ENCODE results near the gene NOD2. TPM values are rescaled to one million over a fixed set of nuclear protein-coding genes. Genes with fewer than 3 reads are reported as not detected.

The NOD2 gene
- total and polyA plus RNA-seq, 4 donors = 0.79 to 1.2 (median 0.83) TPM

DNA sequence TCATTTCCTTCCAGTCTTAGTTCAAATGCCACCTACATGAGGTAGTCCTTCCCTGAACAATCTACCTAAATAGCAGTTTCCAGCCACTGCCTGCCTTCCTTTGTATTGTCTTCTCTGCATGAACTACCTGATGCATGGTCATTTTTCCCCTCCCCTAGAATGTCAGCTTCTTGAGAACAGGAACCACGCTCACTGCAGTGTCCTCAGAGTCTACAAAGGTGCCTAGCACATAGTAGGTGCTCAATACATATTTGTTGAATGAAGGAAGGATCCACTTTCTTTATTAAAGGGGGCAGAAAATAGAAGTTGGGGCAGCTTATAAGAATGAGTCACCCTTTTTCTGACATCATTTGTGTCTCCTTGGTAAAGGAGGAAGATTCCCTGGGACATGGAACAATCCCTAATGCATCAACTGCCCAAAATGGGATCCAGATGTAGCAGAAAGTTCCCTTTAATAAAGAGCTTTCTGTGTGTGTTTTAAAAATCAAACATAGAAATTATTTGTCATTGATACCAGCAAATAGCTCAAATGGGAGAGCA is 44.1 kb downstream of the NOD2 start:
- peaks cover 2% of the 10 kb centered on the region for H3K27me3 ChIP-seq (ENCODE audit: control insufficient read depth, insufficient read depth, low read length)
- WGBS (ENCODE audit: insufficient coverage) = no CpG with 5 or more reads among the region's 1 CpG
- H3K9me3 ChIP-seq (ENCODE audit: control insufficient read depth, insufficient read depth, low read length) = no peaks in the 10 kb centered on the region
- no peaks in the 10 kb centered on the region for H3K36me3 ChIP-seq (ENCODE audit: control insufficient read depth, insufficient read depth, low read length)
- peaks cover 6% of the 10 kb centered on the region for H3K4me1 ChIP-seq (ENCODE audit: control insufficient read depth, insufficient read depth, low read length)
- H3K27ac ChIP-seq (ENCODE audit: low read depth, low read length) = no peak overlapping the region
- no peak for DNase-seq (ENCODE audit: low read depth in 4 of 6, low spot score in 6 of 6)
- H3K4me3 ChIP-seq (ENCODE audit: low read depth, low read length) = no peak overlapping the region

DNA sequence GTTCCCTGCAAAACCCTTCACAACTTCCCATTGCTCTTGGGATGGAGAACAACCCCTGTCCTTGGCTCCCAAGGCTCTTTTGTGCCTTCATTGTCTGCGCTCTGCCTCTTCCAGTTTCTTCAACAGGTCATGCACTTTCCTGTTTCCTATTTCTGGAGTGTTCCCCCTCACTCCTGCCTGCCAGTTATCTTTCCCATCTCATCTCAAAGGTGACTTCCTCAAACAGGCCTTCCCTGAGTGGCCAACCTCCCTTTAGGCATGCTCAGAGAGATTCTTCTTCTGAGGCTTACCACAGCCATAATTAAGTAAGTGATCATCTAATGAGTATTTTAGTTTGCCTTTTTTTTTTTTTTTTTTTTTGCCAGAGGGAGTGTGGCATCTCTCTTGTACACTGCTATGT is 45.6 kb downstream of the NOD2 start:
- no peak for DNase-seq (ENCODE audit: low read depth in 4 of 6, low spot score in 6 of 6)
- Histone ChIP-seq H3K9me3 (ENCODE audit: control insufficient read depth, insufficient read depth, low read length) (no peaks in the 10 kb centered on the region), H3K4me1 (ENCODE audit: control insufficient read depth, insufficient read depth, low read length) (peaks cover 10% of the 10 kb centered on the region), H3K4me3 (ENCODE audit: low read depth, low read length) (no peak overlapping the region), H3K36me3 (ENCODE audit: control insufficient read depth, insufficient read depth, low read length) (no peaks in the 10 kb centered on the region), H3K27me3 (ENCODE audit: control insufficient read depth, insufficient read depth, low read length) (peaks cover 2% of the 10 kb centered on the region), H3K27ac (ENCODE audit: low read depth, low read length) (no peak overlapping the region)
- WGBS (ENCODE audit: insufficient coverage) = 92% methylated on average over 1 of the region's 1 CpG

DNA sequence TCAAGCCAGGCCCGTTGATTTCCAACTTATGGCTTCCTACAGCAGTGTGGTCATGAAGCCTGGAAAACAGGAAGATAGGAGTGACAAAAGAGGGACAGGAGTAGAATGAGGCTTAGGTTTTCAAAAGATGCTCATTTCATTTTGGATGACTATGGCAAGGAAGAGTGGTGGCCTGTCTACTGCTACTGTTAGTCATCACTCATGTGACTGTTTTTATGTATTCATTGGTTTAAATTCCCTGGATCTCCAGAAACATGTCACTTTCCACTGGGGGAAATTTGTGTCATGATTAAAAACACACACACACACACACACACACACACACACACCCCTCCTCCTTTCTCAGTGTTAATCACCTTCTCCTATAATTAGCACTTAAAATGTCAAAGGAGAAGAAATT is 47.3 kb downstream of the NOD2 start:
- Histone ChIP-seq H3K36me3 (ENCODE audit: control insufficient read depth, insufficient read depth, low read length) (no peaks in the 10 kb centered on the region), H3K4me1 (ENCODE audit: control insufficient read depth, insufficient read depth, low read length) (peaks cover 10% of the 10 kb centered on the region), H3K27me3 (ENCODE audit: control insufficient read depth, insufficient read depth, low read length) (peaks cover 2% of the 10 kb centered on the region), H3K4me3 (ENCODE audit: low read depth, low read length) (no peak overlapping the region), H3K9me3 (ENCODE audit: control insufficient read depth, insufficient read depth, low read length) (no peaks in the 10 kb centered on the region), H3K27ac (ENCODE audit: low read depth, low read length) (no peak overlapping the region)
- WGBS (ENCODE audit: insufficient coverage) = 100% methylated on average over 1 of the region's 1 CpG
- no peak for DNase-seq (ENCODE audit: low read depth in 4 of 6, low spot score in 6 of 6)

DNA sequence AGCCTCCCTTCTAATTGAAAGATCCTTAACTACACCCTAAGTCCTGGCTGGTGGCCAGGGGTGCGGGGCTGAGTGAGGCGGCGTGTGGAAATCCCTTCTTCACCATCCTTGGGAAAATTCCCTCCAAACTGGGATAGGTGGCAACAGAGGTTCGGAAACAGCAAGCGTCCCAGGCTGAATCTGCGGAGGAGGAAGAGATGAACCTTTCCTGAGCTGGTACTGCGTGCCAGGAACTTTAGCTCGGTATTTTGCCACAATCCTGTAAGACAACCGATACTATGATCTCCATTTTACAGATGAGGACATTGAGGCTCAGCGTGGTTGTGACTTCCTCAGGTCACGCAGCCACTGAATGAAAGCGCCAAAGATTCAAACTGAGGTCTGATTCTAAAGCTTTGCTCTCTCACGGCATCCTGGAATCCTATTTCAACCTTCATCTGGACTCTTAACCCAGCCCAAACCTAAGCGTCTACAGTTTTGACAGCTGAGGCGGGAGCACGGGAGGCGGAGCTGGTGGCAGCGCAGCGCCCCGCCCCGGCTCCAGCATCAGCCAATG is 47.9 kb downstream of the NOD2 start:
- Histone ChIP-seq H3K27me3 (ENCODE audit: control insufficient read depth, insufficient read depth, low read length) (peaks cover 2% of the 10 kb centered on the region), H3K27ac (ENCODE audit: low read depth, low read length) (peak overlapping the region; percentile 60), H3K4me3 (ENCODE audit: low read depth, low read length) (peak overlapping the region; percentile 45), H3K9me3 (ENCODE audit: control insufficient read depth, insufficient read depth, low read length) (no peaks in the 10 kb centered on the region), H3K36me3 (ENCODE audit: control insufficient read depth, insufficient read depth, low read length) (no peaks in the 10 kb centered on the region), H3K4me1 (ENCODE audit: control insufficient read depth, insufficient read depth, low read length) (peaks cover 10% of the 10 kb centered on the region)
- 13% methylated on average over 18 of the region's 21 CpGs for WGBS (ENCODE audit: insufficient coverage)
- no peak for DNase-seq (ENCODE audit: low read depth in 4 of 6, low spot score in 6 of 6)

DNA sequence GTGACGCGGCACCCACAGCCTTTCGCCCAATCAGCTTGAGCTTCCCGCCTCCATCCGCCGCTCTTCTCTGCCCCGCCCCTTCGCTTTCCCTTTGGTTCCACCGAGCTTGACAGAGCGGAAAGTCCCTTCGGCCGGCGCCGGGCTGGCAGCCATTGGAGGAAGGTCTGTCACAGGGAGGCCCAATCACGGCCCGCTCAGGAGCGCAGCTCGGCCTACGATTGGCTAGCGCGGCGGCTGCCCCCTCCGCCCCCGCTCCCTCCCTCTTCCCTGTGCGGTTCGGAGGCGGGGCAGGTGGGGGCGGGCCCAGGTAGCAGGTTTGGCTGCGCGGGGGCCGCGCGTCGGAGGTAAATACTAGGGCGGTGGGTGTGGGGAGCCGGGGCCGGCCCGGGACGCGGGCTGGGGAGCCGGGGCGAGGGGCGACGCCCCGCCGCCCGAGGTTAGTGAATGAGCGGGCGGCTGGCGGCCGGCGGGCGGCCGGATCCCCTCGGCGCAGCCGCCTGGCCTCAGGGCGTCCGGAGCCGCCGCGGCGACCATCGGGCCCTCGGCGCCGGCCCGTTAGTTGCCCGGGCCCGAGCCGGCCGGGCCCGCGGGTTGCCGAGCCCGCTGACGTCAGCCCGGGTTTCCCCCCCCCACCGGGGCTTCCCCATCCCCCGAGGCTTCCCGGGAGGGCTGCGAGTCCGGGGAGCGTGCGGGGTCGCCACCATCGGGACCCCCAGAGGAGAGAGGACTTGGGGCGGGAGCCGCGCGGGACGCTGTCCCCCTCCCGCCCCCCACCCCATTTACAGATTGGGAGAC is 48.6 kb downstream of the NOD2 start, which contains the start of gene CYLD:
TSS of gene CYLD (plus strand) at position 306 of the 795 bp plus-strand sequence. CDS start 7,613 bp downstream, outside the sequence.
- WGBS (ENCODE audit: insufficient coverage) = 0% methylated on average over 87 of the region's 93 CpGs
- peak; percentile 89 to 100 (median 99) for DNase-seq (ENCODE audit: low read depth in 4 of 6, low spot score in 6 of 6)
- H3K27me3 ChIP-seq (ENCODE audit: control insufficient read depth, insufficient read depth, low read length) = peaks cover 2% of the 10 kb centered on the region
- H3K4me1 ChIP-seq (ENCODE audit: control insufficient read depth, insufficient read depth, low read length) = peaks cover 10% of the 10 kb centered on the region
- H3K36me3 ChIP-seq (ENCODE audit: control insufficient read depth, insufficient read depth, low read length) = no peaks in the 10 kb centered on the region
- H3K9me3 ChIP-seq (ENCODE audit: control insufficient read depth, insufficient read depth, low read length) = no peaks in the 10 kb centered on the region
- H3K4me3 ChIP-seq (ENCODE audit: low read depth, low read length) = peak within 1 kb of the TSS; percentile 76
- peak within 1 kb of the TSS; percentile 60 for H3K27ac ChIP-seq (ENCODE audit: low read depth, low read length)

DNA sequence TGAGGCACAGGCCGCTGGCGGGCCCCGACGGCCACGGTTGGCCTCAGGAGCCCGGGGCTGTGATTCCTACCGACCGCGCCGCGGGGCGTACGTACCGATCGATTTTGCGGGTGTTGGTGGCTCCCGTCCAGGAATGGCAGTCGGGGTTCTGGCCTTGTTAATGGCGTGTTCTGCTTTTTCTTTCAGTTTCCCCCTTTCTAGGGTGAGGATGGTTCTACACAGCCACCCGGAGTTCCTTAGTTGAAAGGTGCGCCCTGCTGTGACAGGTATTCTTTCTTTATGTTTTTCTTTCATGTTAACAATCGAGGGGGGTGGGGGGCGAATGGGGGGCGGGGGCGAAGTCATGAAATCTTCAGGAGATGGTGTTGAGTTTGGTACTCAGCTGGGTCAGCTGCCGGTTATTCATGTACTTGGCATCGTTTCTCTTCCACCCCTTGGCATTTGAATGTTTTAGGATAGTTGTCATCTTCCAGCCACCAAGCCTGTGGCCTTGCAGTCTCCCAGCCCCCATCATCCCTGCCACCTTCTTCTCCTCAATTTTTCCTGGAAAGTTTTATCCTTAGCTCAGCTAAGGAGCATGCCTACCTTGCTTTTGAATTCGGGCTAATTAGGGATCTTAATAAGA is 49.3 kb downstream of the NOD2 start:
- H3K27me3 ChIP-seq (ENCODE audit: control insufficient read depth, insufficient read depth, low read length) = peaks cover 2% of the 10 kb centered on the region

DNA sequence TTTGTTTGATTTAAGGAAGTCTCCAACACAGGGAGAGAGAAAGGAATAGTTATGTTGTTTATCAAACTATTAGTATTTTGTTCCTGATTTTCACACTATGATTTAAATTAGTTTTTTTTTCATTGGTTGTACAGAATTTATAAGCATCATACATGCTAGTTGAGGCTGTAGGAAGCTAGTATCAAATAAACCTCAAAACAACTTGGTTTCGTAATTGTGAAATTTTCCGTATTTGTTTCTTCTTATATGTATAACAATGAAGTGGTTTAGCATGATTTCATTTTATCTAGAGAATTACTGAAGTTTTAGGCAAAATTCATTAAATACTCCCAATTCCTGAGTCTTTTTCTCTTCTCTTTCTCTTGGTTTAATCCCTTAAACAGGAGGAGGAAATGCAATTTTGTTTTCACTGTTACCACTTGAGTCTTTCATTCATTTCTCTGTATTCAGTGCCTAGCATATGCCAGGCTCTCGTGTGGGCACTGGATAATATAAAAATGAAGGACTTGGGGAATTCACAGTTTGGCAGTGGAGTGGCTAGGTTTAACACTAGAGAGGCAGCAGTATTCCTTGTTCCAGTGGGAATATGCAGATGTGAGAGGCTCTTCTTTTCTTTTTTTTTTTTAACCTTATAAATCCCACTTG is 50.3 kb downstream of the NOD2 start:
- H3K27ac ChIP-seq (ENCODE audit: low read depth, low read length) = no peak overlapping the region
- WGBS (ENCODE audit: insufficient coverage) = 75% methylated on average over 1 of the region's 3 CpGs

More for the DNA sequence above, 49.3 kb downstream of the NOD2 start:
- Histone ChIP-seq H3K9me3 (ENCODE audit: control insufficient read depth, insufficient read depth, low read length) (no peaks in the 10 kb centered on the region), H3K36me3 (ENCODE audit: control insufficient read depth, insufficient read depth, low read length) (no peaks in the 10 kb centered on the region), H3K27ac (ENCODE audit: low read depth, low read length) (peak overlapping the region; percentile 25), H3K4me3 (ENCODE audit: low read depth, low read length) (peak overlapping the region; percentile 76), H3K4me1 (ENCODE audit: control insufficient read depth, insufficient read depth, low read length) (peaks cover 10% of the 10 kb centered on the region)
- DNase-seq (ENCODE audit: low read depth in 4 of 6, low spot score in 6 of 6) = peak in 2 of 6 donors; percentile 34 to 40
- 0% methylated on average over 19 of the region's 28 CpGs for WGBS (ENCODE audit: insufficient coverage)

DNA sequence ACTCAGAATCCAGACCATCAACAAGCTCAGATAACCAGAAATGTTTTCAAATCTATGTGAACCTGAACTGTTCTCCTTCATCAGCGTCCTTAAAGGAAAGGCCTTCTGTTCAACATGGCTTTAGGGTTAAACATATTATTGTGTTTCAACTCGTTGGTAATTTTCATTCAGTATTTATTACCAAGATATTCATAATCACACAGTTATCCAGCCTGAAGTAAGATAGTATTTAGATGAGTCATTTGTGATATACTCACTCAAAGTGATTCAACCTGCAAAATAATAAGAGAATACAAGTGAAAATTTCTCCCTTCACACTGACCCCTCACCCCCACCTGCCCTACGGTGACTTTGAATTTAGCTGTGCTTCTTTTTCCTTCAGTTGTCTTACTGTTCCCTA is 51.5 kb downstream of the NOD2 start:
- H3K9me3 ChIP-seq (ENCODE audit: control insufficient read depth, insufficient read depth, low read length) = no peaks in the 10 kb centered on the region
- no peaks in the 10 kb centered on the region for H3K27me3 ChIP-seq (ENCODE audit: control insufficient read depth, insufficient read depth, low read length)
- H3K27ac ChIP-seq (ENCODE audit: low read depth, low read length) = no peak overlapping the region
- H3K36me3 ChIP-seq (ENCODE audit: control insufficient read depth, insufficient read depth, low read length) = no peaks in the 10 kb centered on the region
- no peak for DNase-seq (ENCODE audit: low read depth in 4 of 6, low spot score in 6 of 6)
- H3K4me1 ChIP-seq (ENCODE audit: control insufficient read depth, insufficient read depth, low read length) = peaks cover 10% of the 10 kb centered on the region
- H3K4me3 ChIP-seq (ENCODE audit: low read depth, low read length) = no peak overlapping the region
- WGBS (ENCODE audit: insufficient coverage) = no CpG with 5 or more reads among the region's 3 CpGs

More for the DNA sequence above, 50.3 kb downstream of the NOD2 start:
- no peaks in the 10 kb centered on the region for H3K9me3 ChIP-seq (ENCODE audit: control insufficient read depth, insufficient read depth, low read length)
- H3K4me1 ChIP-seq (ENCODE audit: control insufficient read depth, insufficient read depth, low read length) = peaks cover 10% of the 10 kb centered on the region
- H3K4me3 ChIP-seq (ENCODE audit: low read depth, low read length) = no peak overlapping the region
- H3K36me3 ChIP-seq (ENCODE audit: control insufficient read depth, insufficient read depth, low read length) = no peaks in the 10 kb centered on the region
- no peaks in the 10 kb centered on the region for H3K27me3 ChIP-seq (ENCODE audit: control insufficient read depth, insufficient read depth, low read length)
- DNase-seq (ENCODE audit: low read depth in 4 of 6, low spot score in 6 of 6) = no peak

DNA sequence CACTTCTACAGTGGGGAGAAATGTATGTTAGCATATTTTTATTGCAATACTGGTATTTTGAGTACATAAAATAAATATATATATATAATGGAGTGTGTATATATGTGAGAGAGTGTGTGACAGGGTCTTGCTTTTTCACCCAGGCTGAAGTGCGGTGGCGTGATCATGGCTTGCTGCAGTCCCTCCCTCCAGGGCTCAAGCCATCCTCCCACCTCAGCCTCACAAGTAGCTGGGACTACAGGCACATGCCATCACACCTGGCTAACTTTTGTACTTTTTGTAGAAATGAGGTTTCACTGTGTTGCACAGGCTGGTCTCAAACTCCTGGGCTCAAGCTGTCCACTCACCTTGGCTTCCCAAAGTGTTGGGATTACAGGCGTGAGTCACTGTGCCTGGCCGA is 52.5 kb downstream of the NOD2 start:
- Histone ChIP-seq H3K36me3 (ENCODE audit: control insufficient read depth, insufficient read depth, low read length) (no peaks in the 10 kb centered on the region), H3K4me3 (ENCODE audit: low read depth, low read length) (no peak overlapping the region), H3K27me3 (ENCODE audit: control insufficient read depth, insufficient read depth, low read length) (no peaks in the 10 kb centered on the region), H3K4me1 (ENCODE audit: control insufficient read depth, insufficient read depth, low read length) (peaks cover 10% of the 10 kb centered on the region), H3K27ac (ENCODE audit: low read depth, low read length) (no peak overlapping the region), H3K9me3 (ENCODE audit: control insufficient read depth, insufficient read depth, low read length) (no peaks in the 10 kb centered on the region)
- WGBS (ENCODE audit: insufficient coverage) = 100% methylated on average over 1 of the region's 4 CpGs
- DNase-seq (ENCODE audit: low read depth in 4 of 6, low spot score in 6 of 6) = no peak

Data from spinal cord (tissue), 10 donors.